Suprapubic skin (tissue), 3 donors: ENCODE data around the gene PDE2A.

Experiments
- CTCF ChIP-seq, 2 donors: fragments of 200-600 bp in 1 of 2; fragments of 450-650 bp in 1 of 2; sonication (generic) in 1 of 2; IDR thresholded peaks; one replicate each; pipeline ENCODE4 v1.5.1; 2016 to 2019; ENCODE audit warnings: antibody characterized with exemption in 2 of 2, mild to moderate bottlenecking in 1 of 2, moderate library complexity in 1 of 2
- POLR2A ChIP-seq, 2 donors: fragments of 450-650 bp; IDR thresholded peaks; one replicate each; pipeline ENCODE4 v1.6.1; 2017; ENCODE audit warnings: antibody characterized with exemption in 2 of 2, mild to moderate bottlenecking in 2 of 2, moderate library complexity in 2 of 2

GRCh38 chr11:72551571-72551970 is 122.7 kb downstream of the PDE2A start:
- TF ChIP-seq POLR2A (IDR thresholded peaks at IDR 0.05) (no peak), CTCF (IDR thresholded peaks at IDR 0.05) (no peak)
